Measurements from ENCODE around the gene FBXW12.

- TF ChIP-seq SUZ12 (IDR thresholded peaks at IDR 0.05; ENCODE audit: extremely low read depth, insufficient read depth, insufficient read length) (no peak), YY1 (IDR thresholded peaks at IDR 0.05; ENCODE audit: insufficient read depth, insufficient read length) (no peak)
Measured at GRCh38 chr3:48338635-48339034, 33.4 kb upstream of the FBXW12 start.
